Measurements from ENCODE around the gene FMN1. TPM values are rescaled to one million over a fixed set of nuclear protein-coding genes. Genes with fewer than 3 reads are reported as not detected.
A peak's percentile ranks its signal among the peaks of the same experiment; 100 is the strongest.

FMN1 gene
- total RNA-seq, 2 donors from 2014 or later, result 0.60 to 1.1 TPM

GRCh38 chr15:32864051-32864450 is 330.5 kb downstream of the FMN1 start:
- H3K27ac ChIP-seq (ENCODE audit: low read depth, low read length), result no peak overlapping the region
- Mint-ChIP-seq H3K9me3 (no peaks in the 10 kb centered on the region), H3K27me3 (ENCODE audit: insufficient read depth) (peaks cover 2% of the 10 kb centered on the region), H3K27ac (no peak overlapping the region), H3K4me3 (no peak overlapping the region), H3K4me1 (peaks cover 16% of the 10 kb centered on the region), H3K36me3 (ENCODE audit: low read depth) (no peaks in the 10 kb centered on the region)
- H3K4me1 ChIP-seq (ENCODE audit: control insufficient read depth, insufficient read depth, low read length), result no peaks in the 10 kb centered on the region
- H3K27me3 ChIP-seq (ENCODE audit: control insufficient read depth, insufficient read depth, low read length, poor library complexity, severe bottlenecking), result no peaks in the 10 kb centered on the region
- H3K9ac ChIP-seq (ENCODE audit: extremely low read depth, low read length, poor library complexity, severe bottlenecking), result no peak overlapping the region
- H3K9me3 ChIP-seq (ENCODE audit: control insufficient read depth, low read length), result no peaks in the 10 kb centered on the region
- DNase-seq, result no peak
- 100% methylated on average over 1 of the region's 1 CpG for WGBS, 2 experiments (ENCODE audit: insufficient coverage in 1 of 2, insufficient read length in 1 of 2)
- H3K36me3 ChIP-seq (ENCODE audit: control insufficient read depth, insufficient read depth, low read length), result no peaks in the 10 kb centered on the region
- H3K4me3 ChIP-seq (ENCODE audit: low read length), result no peak overlapping the region
- TF ChIP-seq CTCF (conservative IDR thresholded peaks at IDR 0.05), result no peak

- Histone ChIP-seq H3K4me1 (ENCODE audit: control insufficient read depth, insufficient read depth, low read length) (no peaks in the 10 kb centered on the region), H3K27me3 (ENCODE audit: control insufficient read depth, insufficient read depth, low read length, poor library complexity, severe bottlenecking) (no peaks in the 10 kb centered on the region), H3K4me3 (ENCODE audit: low read length) (no peak overlapping the region), H3K9ac (ENCODE audit: extremely low read depth, low read length, poor library complexity, severe bottlenecking) (no peak overlapping the region), H3K36me3 (ENCODE audit: control insufficient read depth, insufficient read depth, low read length) (no peaks in the 10 kb centered on the region), H3K9me3 (ENCODE audit: control insufficient read depth, low read length) (no peaks in the 10 kb centered on the region), H3K27ac (ENCODE audit: low read depth, low read length) (peak overlapping the region; percentile 73)
- peak; percentile 73 for DNase-seq
- Mint-ChIP-seq H3K4me1 (peaks cover 11% of the 10 kb centered on the region), H3K27ac (no peak overlapping the region), H3K9me3 (no peaks in the 10 kb centered on the region), H3K27me3 (ENCODE audit: insufficient read depth) (peaks cover 2% of the 10 kb centered on the region), H3K36me3 (ENCODE audit: low read depth) (no peaks in the 10 kb centered on the region), H3K4me3 (no peak overlapping the region)
- 61 to 67% methylated on average over 11 to 14 of the region's 14 CpGs for WGBS, 2 experiments (ENCODE audit: insufficient coverage in 1 of 2, insufficient read length in 1 of 2)
- TF ChIP-seq CTCF (conservative IDR thresholded peaks at IDR 0.05), result peak; percentile 25
Measured at GRCh38 chr15:32861761-32862160, 332.8 kb downstream of the FMN1 start.

GRCh38 chr15:32861174-32861573 is 333.3 kb downstream of the FMN1 start:
- peaks cover 5% of the 10 kb centered on the region for H3K4me1 Mint-ChIP-seq
- no peak overlapping the region for H3K4me3 ChIP-seq (ENCODE audit: low read length)
- no peaks in the 10 kb centered on the region for H3K36me3 Mint-ChIP-seq (ENCODE audit: low read depth)
- no peak for DNase-seq
- H3K27ac Mint-ChIP-seq, result no peak overlapping the region
- H3K27me3 ChIP-seq (ENCODE audit: control insufficient read depth, insufficient read depth, low read length, poor library complexity, severe bottlenecking), result no peaks in the 10 kb centered on the region
- no peaks in the 10 kb centered on the region for H3K4me1 ChIP-seq (ENCODE audit: control insufficient read depth, insufficient read depth, low read length)
- TF ChIP-seq CTCF (conservative IDR thresholded peaks at IDR 0.05), result no peak
- no peaks in the 10 kb centered on the region for H3K9me3 ChIP-seq (ENCODE audit: control insufficient read depth, low read length)
- H3K9ac ChIP-seq (ENCODE audit: extremely low read depth, low read length, poor library complexity, severe bottlenecking), result no peak overlapping the region
- H3K9me3 Mint-ChIP-seq, result no peaks in the 10 kb centered on the region
- peak overlapping the region; percentile 73 for H3K27ac ChIP-seq (ENCODE audit: low read depth, low read length)
- WGBS, 2 experiments (ENCODE audit: insufficient coverage in 1 of 2, insufficient read length in 1 of 2), result 80 to 92% methylated on average over 2 to 4 of the region's 5 CpGs
- no peak overlapping the region for H3K4me3 Mint-ChIP-seq
- H3K27me3 Mint-ChIP-seq (ENCODE audit: insufficient read depth), result peaks cover 2% of the 10 kb centered on the region
- H3K36me3 ChIP-seq (ENCODE audit: control insufficient read depth, insufficient read depth, low read length), result no peaks in the 10 kb centered on the region

All from endodermal cell (in vitro differentiated cells).